ENCODE data around the gene ISCU. TPM values are rescaled to one million over a fixed set of nuclear protein-coding genes. Genes with fewer than 3 reads are reported as not detected.

ISCU gene
- total and polyA plus RNA-seq, 2 of the 8 experiments (the other 6 are each of a cell fraction or from before 2014, with no cell fraction given) = 72.1 to 78.1 TPM

- no peak overlapping the region for H3K23ac ChIP-seq (ENCODE audit: insufficient read length)
- no peak for FAIRE-seq
- H3K18ac ChIP-seq (ENCODE audit: extremely low read depth, low read length) = no peak overlapping the region
- no peak overlapping the region for H3K56ac ChIP-seq (replicated peaks; ENCODE audit: insufficient read length, low read depth, low read length)
- no peak overlapping the region for H2AK5ac ChIP-seq (ENCODE audit: low read depth, low read length)
- no peak overlapping the region for H2BK15ac ChIP-seq (ENCODE audit: low read length)
- POLR2A ChIA-PET (ENCODE audit: partially characterized antibody) = no interaction called here
- no peak overlapping the region for H2BK12ac ChIP-seq (ENCODE audit: low read depth, low read length)
- peaks cover 0 to 5% (median 3%) of the 10 kb centered on the region in 4 experiments; a peak in 6 of 7 replicates for H3K4me1 ChIP-seq (replicated peaks in 1 of 4; ENCODE audit: control insufficient read depth in 3 of 4, insufficient read depth in 4 of 4, low read length in 3 of 4)
- peaks cover 4% of the 10 kb centered on the region; the same call in 1 of the 2 replicates for H3K79me1 ChIP-seq (ENCODE audit: low read depth, low read length)
- H3K9ac ChIP-seq (replicated peaks in 1 of 4; ENCODE audit: extremely low read depth in 1 of 4, low read depth in 3 of 4, low read length in 3 of 4) = no peak overlapping the region
- CTCF ChIA-PET (ENCODE audit: partially characterized antibody) = interaction anchor here (0.8 to 3.9 kb wide), 6 partner anchors 11 to 526 kb away, joined by 3 to 17 read pairs (median 4); no protein-coding TSS in a partner anchor
- H2BK20ac ChIP-seq (ENCODE audit: low read length) = no peak overlapping the region
- WGBS, 2 experiments (ENCODE audit: extremely low coverage in 1 of 2, insufficient coverage in 1 of 2, insufficient read length in 1 of 2, insufficient replicate concordance in 2 of 2, low coverage in 1 of 2, low lambda C conversion rate in 2 of 2, missing lambda C conversion rate in 1 of 2) = 90% methylated on average over 24 of the region's 24 CpGs; no CpG with 5 or more reads in 1 of the 2 experiments
- no peak overlapping the region for H4K8ac ChIP-seq (ENCODE audit: extremely low read depth, insufficient read depth, low read length)
- peaks cover 7 to 13% of the 10 kb centered on the region in 2 experiments for H4K20me1 ChIP-seq (replicated peaks in 1 of 2; ENCODE audit: control insufficient read depth in 1 of 2, insufficient read depth in 2 of 2, low read length in 2 of 2)
- no peak for DNase-seq (ENCODE audit: low read depth in 1 of 2, low spot score in 2 of 2)
- H3K36me3 ChIP-seq (ENCODE audit: control insufficient read depth in 2 of 4, insufficient read depth in 4 of 4, low read length in 3 of 4) = peaks cover 21 to 49% (median 44%) of the 10 kb centered on the region in 4 experiments
- H2AFZ ChIP-seq (ENCODE audit: low read length) = no peak overlapping the region
- no peaks in the 10 kb centered on the region for H3K9me3 ChIP-seq (ENCODE audit: insufficient read depth in 2 of 2, low read depth in 1 of 2, low read length in 1 of 2)
- H3K14ac ChIP-seq (ENCODE audit: insufficient read length) = no peak overlapping the region
- H2BK5ac ChIP-seq (ENCODE audit: low read depth, low read length) = no peak overlapping the region; the same call in 1 of the 2 replicates
- no peak overlapping the region for H3K4me3 ChIP-seq (ENCODE audit: extremely low read depth in 1 of 4, insufficient read depth in 2 of 4, low read depth in 3 of 4, low read length in 4 of 4)
- H3K79me2 ChIP-seq (ENCODE audit: control insufficient read depth in 1 of 2, insufficient read depth in 2 of 2, low read length in 2 of 2) = peaks cover 0 to 6% of the 10 kb centered on the region in 2 experiments; a peak in 1 of 4 replicates
- peaks cover 3% of the 10 kb centered on the region; the same call in 1 of the 2 replicates for H3K23me2 ChIP-seq (ENCODE audit: low read depth, low read length)
- no peak overlapping the region for H3K4ac ChIP-seq (replicated peaks; ENCODE audit: insufficient read length, low read depth, low read length)
- H4K91ac ChIP-seq (replicated peaks; ENCODE audit: insufficient read length, low read length) = no peak overlapping the region
- H3K27me3 ChIP-seq (replicated peaks in 1 of 4; ENCODE audit: control insufficient read depth in 3 of 4, extremely low read depth in 1 of 4, insufficient read depth in 3 of 4, low read length in 3 of 4) = no peaks in the 10 kb centered on the region
- no peak overlapping the region for H4K5ac ChIP-seq (ENCODE audit: insufficient read length, low read depth, low read length)
- no peak overlapping the region for H2BK120ac ChIP-seq (replicated peaks; ENCODE audit: low read depth, low read length)
- H3K27ac ChIP-seq (ENCODE audit: low read depth, low read length) = no peak overlapping the region
- no peak overlapping the region for H3K4me2 ChIP-seq (ENCODE audit: insufficient read depth in 1 of 2, low read depth in 2 of 2, low read length in 2 of 2)
- TF ChIP-seq SP2 (IDR thresholded peaks at IDR 0.05; ENCODE audit: low read length) (no peak), POU5F1 (IDR thresholded peaks at IDR 0.05; ENCODE audit: low read depth, low read length) (no peak)
These were observed 44.2 kb upstream of the ISCU start for GRCh38 chr12:108518101-108518715.

All from H1 (cell line).